Liver (tissue), 9 donors: ENCODE measurements around the gene UNC79. TPM values are rescaled to one million over a fixed set of nuclear protein-coding genes. Genes with fewer than 3 reads are reported as not detected.

Experiments
- DNase-seq: peaks from one replicate; pipeline ENCODE4 v3.0.0-alpha.2; 2017; ENCODE audit warnings: low spot score
- H3K27ac ChIP-seq, 2 donors: one replicate each; pipeline ENCODE4 v1.7.0; 2013; ENCODE audit warnings: inconsistent platforms in 2 of 2, low read length in 2 of 2, control low read depth in 1 of 2, low read depth in 1 of 2, mild to moderate bottlenecking in 1 of 2
- H3K27me3 ChIP-seq, 4 donors: one replicate each; pipeline versions ENCODE4 v1.6.1 to v1.7.0; 2013; ENCODE audit warnings: low read length in 3 of 4, inconsistent platforms in 1 of 4, mild to moderate bottlenecking in 1 of 4, moderate library complexity in 1 of 4; ENCODE audit not compliant: control insufficient read depth in 4 of 4, insufficient read depth in 4 of 4
- H3K36me3 ChIP-seq, 4 donors: one replicate each; pipeline versions ENCODE4 v1.6.1 to v1.7.0; 2013; ENCODE audit warnings: low read length in 3 of 4, mild to moderate bottlenecking in 3 of 4, low read depth in 1 of 4, moderate library complexity in 1 of 4; ENCODE audit not compliant: control insufficient read depth in 4 of 4, insufficient read depth in 3 of 4
- H3K4me1 ChIP-seq, 4 donors: one replicate each; pipeline versions ENCODE4 v1.6.1 to v1.7.0; 2013; ENCODE audit warnings: low read length in 3 of 4, mild to moderate bottlenecking in 3 of 4, moderate library complexity in 1 of 4; ENCODE audit not compliant: control insufficient read depth in 4 of 4, insufficient read depth in 4 of 4
- H3K4me3 ChIP-seq, 3 donors: one replicate each; pipeline versions ENCODE4 v1.6.1 to v1.7.0; 2013; ENCODE audit warnings: low read length in 3 of 3, control low read depth in 1 of 3, low read depth in 1 of 3, mild to moderate bottlenecking in 1 of 3
- H3K9ac ChIP-seq, 2 donors: one replicate each; pipeline ENCODE4 v1.7.0; 2013; ENCODE audit warnings: low read length in 2 of 2, mild to moderate bottlenecking in 2 of 2, moderate library complexity in 2 of 2, control low read depth in 1 of 2, low read depth in 1 of 2
- H3K9me3 ChIP-seq, 4 donors: one replicate each; pipeline versions ENCODE4 v1.6.1 to v1.7.0; 2013; ENCODE audit warnings: low read length in 3 of 4; ENCODE audit not compliant: control insufficient read depth in 4 of 4
- ATF3 ChIP-seq: IDR thresholded peaks from 2 replicates; pipeline ENCODE4 v1.6.1; 2016; ENCODE audit warnings: antibody characterized with exemption
- CTCF ChIP-seq: fragments of 150-350 bp; IDR thresholded peaks from 2 replicates; pipeline ENCODE4 v1.5.1; 2017; ENCODE audit warnings: improper control_type of control experiment, low read depth, low read length; ENCODE audit not compliant: missing input control
- EGR1 ChIP-seq, 2 donors: IDR thresholded peaks; 2 replicates each; pipeline ENCODE4 v1.6.1; 2016 to 2018; ENCODE audit warnings: antibody characterized with exemption in 2 of 2, low read depth in 2 of 2
- GABPA ChIP-seq, 2 donors: IDR thresholded peaks in 1 of 2; conservative IDR thresholded peaks in 1 of 2; 2 replicates each; pipeline ENCODE4 v1.6.1; 2016; ENCODE audit warnings: antibody characterized with exemption in 2 of 2, mild to moderate bottlenecking in 1 of 2, moderate library complexity in 1 of 2
- HNF4A ChIP-seq, 2 donors: conservative IDR thresholded peaks; 2 replicates each; pipeline ENCODE4 v1.6.1; 2016; ENCODE audit warnings: antibody characterized with exemption in 2 of 2, mild to moderate bottlenecking in 2 of 2
- HNF4G ChIP-seq: IDR thresholded peaks from 2 replicates; pipeline ENCODE4 v1.6.1; 2016; ENCODE audit warnings: antibody characterized with exemption
- JUND ChIP-seq, 2 donors: IDR thresholded peaks; 2 replicates each; pipeline ENCODE4 v1.6.1; 2016; ENCODE audit warnings: antibody characterized with exemption in 2 of 2
- NR2F2 ChIP-seq: IDR thresholded peaks from 2 replicates; pipeline ENCODE4 v1.6.1; 2016; ENCODE audit warnings: antibody characterized with exemption
- REST ChIP-seq: IDR thresholded peaks from 2 replicates; pipeline ENCODE4 v1.6.1; 2016; ENCODE audit warnings: antibody characterized with exemption, mild to moderate bottlenecking
- SP1 ChIP-seq: IDR thresholded peaks from 2 replicates; pipeline ENCODE4 v1.6.1; 2018; ENCODE audit warnings: antibody characterized with exemption, mild to moderate bottlenecking
- TAF1 ChIP-seq: conservative IDR thresholded peaks from 2 replicates; pipeline ENCODE4 v1.6.1; 2016; ENCODE audit warnings: antibody characterized with exemption, mild to moderate bottlenecking
- ZBTB33 ChIP-seq: IDR thresholded peaks from 2 replicates; pipeline ENCODE4 v1.6.1; 2016; ENCODE audit warnings: antibody characterized with exemption
- WGBS: extraction: QIAGEN DNeasy Blood & Tissue Kit; methylation state at CpG from one replicate; pipeline ENCODE4 v1.1.7; 2013; 5-methylcytosine and 5-hydroxymethylcytosine counted together
- polyA plus RNA-seq, 2 donors: library from polyadenylated mRNA; stranded (reverse) in 1 of 2; unstranded in 1 of 2; fragments of 200-250 nt in 1 of 2; fragments of >200 nt in 1 of 2; fragmentation: Nextera tagmentation in 1 of 2; extraction: Ambion mirVana in 1 of 2; gene quantifications; one replicate each; pipeline versions ENCODE4 v1.2.1 to v1.2.3, GENCODE V29; 2013 to 2015
- total RNA-seq, 2 donors: library from RNA; depleted of rRNA; stranded (reverse); fragments of >200 nt; gene quantifications; one replicate each; pipeline ENCODE4 v1.2.3, GENCODE V29; 2014
- donor health status: healthy.
- donor health status: healthy.
- donor health status: healthy.
- donor health status: healthy.
- donor health status: healthy.

The UNC79 gene
- total and polyA plus RNA-seq, 4 donors, result 0.01 to 0.08 (median 0.05) TPM; not detected in 1

GRCh38 chr14:93705513-93706156, 274.9 kb downstream of the UNC79 start:
- no peak overlapping the region for H3K9ac ChIP-seq

More at GRCh38 chr14:93705513-93706156, 274.9 kb downstream of the UNC79 start:
- no peaks in the 10 kb centered on the region for H3K27me3 ChIP-seq
- H3K4me3 ChIP-seq, result no peak overlapping the region
- no peaks in the 10 kb centered on the region for H3K36me3 ChIP-seq
- no peak overlapping the region for H3K27ac ChIP-seq
- 84% methylated on average over 15 of the region's 15 CpGs for WGBS
- H3K4me1 ChIP-seq, result no peaks in the 10 kb centered on the region
- TF ChIP-seq EGR1 (IDR thresholded peaks at IDR 0.05; ENCODE audit: low read depth in 2 of 2), result no peak
- no peak for TF ChIP-seq NR2F2
- TF ChIP-seq REST, result no peak
- no peak for TF ChIP-seq CTCF
- no peak for TF ChIP-seq HNF4G
- TF ChIP-seq TAF1, result no peak
- no peak for TF ChIP-seq JUND (IDR thresholded peaks at IDR 0.05)
- TF ChIP-seq ATF3, result no peak
- no peak for TF ChIP-seq HNF4A (conservative IDR thresholded peaks at IDR 0.05)
- TF ChIP-seq SP1, result no peak
- TF ChIP-seq ZBTB33, result no peak
- TF ChIP-seq GABPA (IDR thresholded peaks at IDR 0.05 in 1 of 2, conservative IDR thresholded peaks at IDR 0.05 in 1 of 2), result no peak
- H3K9me3 ChIP-seq, result no peaks in the 10 kb centered on the region
- DNase-seq, result no peak
